ENCODE results near the gene C1orf174.

The C1orf174 gene

DNA sequence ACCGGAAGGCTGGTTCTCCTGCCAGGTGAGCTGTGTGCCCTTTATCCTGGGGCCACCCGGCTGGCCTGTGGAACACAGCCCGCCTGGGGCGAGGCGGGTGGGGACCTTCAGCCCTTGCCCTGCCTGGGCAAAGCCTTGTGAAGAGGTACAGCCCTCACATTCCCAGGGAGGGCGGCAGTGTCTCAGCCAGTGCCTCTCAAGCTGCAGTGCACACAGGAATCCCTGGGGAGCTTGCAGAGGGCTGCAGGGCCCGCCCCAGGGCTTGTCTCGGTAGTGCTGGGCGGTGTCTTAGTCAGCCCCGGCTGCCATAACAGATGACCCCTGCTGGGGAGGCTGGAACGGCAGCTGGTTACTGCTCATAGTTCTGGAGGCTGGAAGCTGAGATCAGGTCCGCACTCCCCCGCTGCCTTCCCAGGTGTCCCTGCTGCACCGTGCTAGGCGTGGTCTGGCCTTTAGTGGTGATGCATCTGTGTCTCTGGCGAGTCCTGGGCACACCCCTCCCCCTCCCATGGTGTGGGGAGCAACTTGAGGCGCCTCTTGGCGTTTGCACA, 30.2 kb downstream of the C1orf174 start:
- Mint-ChIP-seq H3K4me3 (no peak overlapping the region), H3K27me3 (ENCODE audit: low read depth) (no peaks in the 10 kb centered on the region), H3K9me3 (no peaks in the 10 kb centered on the region), H3K36me3 (ENCODE audit: low read depth) (peaks cover 23% of the 10 kb centered on the region), H3K27ac (no peak overlapping the region), H3K4me1 (ENCODE audit: low read depth) (no peaks in the 10 kb centered on the region)
- DNase-seq (ENCODE audit: low spot score): no peak

- peaks cover under 1% of the 10 kb centered on the region for H3K4me1 Mint-ChIP-seq (ENCODE audit: low read depth)
- no peak for DNase-seq (ENCODE audit: low spot score)
- no peak overlapping the region for H3K4me3 Mint-ChIP-seq
- no peaks in the 10 kb centered on the region for H3K27me3 Mint-ChIP-seq (ENCODE audit: low read depth)
- H3K9me3 Mint-ChIP-seq: no peaks in the 10 kb centered on the region
- no peak overlapping the region for H3K27ac Mint-ChIP-seq
- peaks cover 18% of the 10 kb centered on the region for H3K36me3 Mint-ChIP-seq (ENCODE audit: low read depth)
These were observed 31.5 kb downstream of the C1orf174 start for GRCh38 chr1:3868464-3869006.

DNA sequence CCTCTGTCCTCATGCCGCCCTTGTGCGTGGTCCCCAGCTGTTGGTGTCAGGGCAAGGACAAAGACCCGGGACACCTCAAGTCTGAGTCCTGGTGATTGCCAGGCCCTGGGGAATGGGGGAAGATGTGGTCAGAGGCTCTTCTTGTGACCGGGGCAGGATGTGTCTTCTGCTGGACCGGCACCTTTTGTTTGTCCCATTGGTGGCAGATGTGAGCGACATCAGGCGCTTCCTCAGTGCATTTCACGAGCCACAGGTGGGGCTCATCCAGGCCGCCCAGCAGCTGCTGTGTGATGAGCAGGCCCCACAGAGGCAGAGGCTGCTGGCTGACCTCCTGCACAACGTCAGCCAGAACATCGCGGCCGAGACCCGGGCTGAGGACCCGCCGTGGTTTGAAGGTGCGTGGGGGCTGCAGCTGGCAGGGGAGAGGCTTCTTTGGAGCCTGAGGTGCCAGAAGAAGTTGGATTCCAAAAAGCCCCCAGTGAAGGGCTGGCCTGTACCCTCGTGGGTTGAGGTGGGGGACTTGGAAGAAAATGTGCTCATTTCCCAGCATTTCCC, 34.4 kb downstream of the C1orf174 start:
- no peak overlapping the region for H3K4me3 Mint-ChIP-seq
- H3K27ac Mint-ChIP-seq: no peak overlapping the region
- no peak for DNase-seq (ENCODE audit: low spot score)
- no peaks in the 10 kb centered on the region for H3K27me3 Mint-ChIP-seq (ENCODE audit: low read depth)
- peaks cover 16% of the 10 kb centered on the region for H3K36me3 Mint-ChIP-seq (ENCODE audit: low read depth)
- H3K9me3 Mint-ChIP-seq: no peaks in the 10 kb centered on the region
- H3K4me1 Mint-ChIP-seq (ENCODE audit: low read depth): peaks cover 2% of the 10 kb centered on the region

- Mint-ChIP-seq H3K4me3 (no peak overlapping the region), H3K27me3 (ENCODE audit: low read depth) (no peaks in the 10 kb centered on the region), H3K27ac (no peak overlapping the region), H3K4me1 (ENCODE audit: low read depth) (peaks cover 2% of the 10 kb centered on the region), H3K9me3 (no peaks in the 10 kb centered on the region), H3K36me3 (ENCODE audit: low read depth) (peaks cover 8% of the 10 kb centered on the region)
- no peak for DNase-seq (ENCODE audit: low spot score)
These were observed 35.2 kb downstream of the C1orf174 start for GRCh38 chr1:3864884-3865283.

- DNase-seq (ENCODE audit: low spot score): no peak
- Mint-ChIP-seq H3K4me1 (ENCODE audit: low read depth) (peaks cover 4% of the 10 kb centered on the region), H3K27me3 (ENCODE audit: low read depth) (no peaks in the 10 kb centered on the region), H3K9me3 (no peaks in the 10 kb centered on the region), H3K27ac (no peak overlapping the region), H3K36me3 (ENCODE audit: low read depth) (peaks cover 3% of the 10 kb centered on the region), H3K4me3 (no peak overlapping the region)
These were observed 36.7 kb downstream of the C1orf174 start for GRCh38 chr1:3863231-3863935.

DNA sequence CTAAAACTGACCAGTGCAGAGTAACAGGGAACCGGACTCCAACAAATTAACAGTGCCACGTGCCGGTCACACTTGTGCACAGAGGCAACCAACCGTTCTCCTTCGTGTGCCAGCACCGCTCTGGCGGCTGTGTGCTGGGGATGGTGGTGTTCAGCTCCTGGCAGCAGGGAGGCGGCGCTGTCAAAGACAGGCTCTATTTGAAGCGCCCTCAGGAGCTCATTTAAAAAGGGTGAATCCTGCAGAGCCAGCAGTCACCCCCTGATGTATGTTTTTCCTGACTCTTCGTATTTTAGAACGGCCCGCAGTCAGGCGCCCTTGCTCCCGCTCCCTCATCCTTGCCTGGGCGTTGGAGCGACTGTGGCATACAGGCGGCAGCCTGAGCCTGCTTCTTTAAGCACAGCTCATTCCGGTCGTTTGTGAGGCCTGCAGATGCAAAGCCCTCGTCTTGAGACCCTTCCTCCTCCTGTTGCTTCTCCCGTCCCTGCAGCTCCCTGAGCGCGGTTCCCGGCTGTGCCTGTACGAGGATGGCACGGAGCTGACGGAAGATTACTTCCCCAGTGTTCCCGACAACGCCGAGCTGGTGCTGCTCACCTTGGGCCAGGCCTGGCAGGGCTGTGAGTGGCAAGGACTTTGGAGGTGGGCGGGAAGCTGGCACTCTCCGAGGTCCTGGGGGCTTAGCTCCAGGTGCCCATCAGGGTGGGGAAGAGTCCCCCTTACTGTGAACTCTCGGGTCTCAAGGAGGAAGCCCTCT, 41.7 kb downstream of the C1orf174 start:
- Mint-ChIP-seq H3K4me1 (ENCODE audit: low read depth) (peaks cover 16% of the 10 kb centered on the region), H3K27me3 (ENCODE audit: low read depth) (no peaks in the 10 kb centered on the region), H3K27ac (no peak overlapping the region), H3K36me3 (ENCODE audit: low read depth) (peaks cover 2% of the 10 kb centered on the region), H3K4me3 (peak overlapping the region; percentile 97), H3K9me3 (no peaks in the 10 kb centered on the region)
- DNase-seq (ENCODE audit: low spot score): no peak

- H3K27ac Mint-ChIP-seq: no peak overlapping the region
- no peak for DNase-seq (ENCODE audit: low spot score)
- H3K27me3 Mint-ChIP-seq (ENCODE audit: low read depth): no peaks in the 10 kb centered on the region
- peaks cover 2% of the 10 kb centered on the region for H3K36me3 Mint-ChIP-seq (ENCODE audit: low read depth)
- H3K4me1 Mint-ChIP-seq (ENCODE audit: low read depth): peaks cover 16% of the 10 kb centered on the region
- H3K4me3 Mint-ChIP-seq: peak overlapping the region; percentile 97
- no peaks in the 10 kb centered on the region for H3K9me3 Mint-ChIP-seq
These were observed 42.3 kb downstream of the C1orf174 start for GRCh38 chr1:3857791-3858129.

GRCh38 chr1:3856923-3857790, 42.9 kb downstream of the C1orf174 start, which contains the start of the genes CEP104 and DFFB:
TSS of gene CEP104 (minus strand) at chr1:3857211. CDS start at chr1:3852407, 4,804 bp downstream.
TSS of gene DFFB (plus strand) at chr1:3857476. CDS start at chr1:3857604, 128 bp downstream.
- Mint-ChIP-seq H3K36me3 (ENCODE audit: low read depth) (peaks cover 2% of the 10 kb centered on the region), H3K27ac (peak within 1 kb of the TSS; percentile 89), H3K9me3 (no peaks in the 10 kb centered on the region), H3K27me3 (ENCODE audit: low read depth) (no peaks in the 10 kb centered on the region), H3K4me3 (peak within 1 kb of the TSS; percentile 97), H3K4me1 (ENCODE audit: low read depth) (peaks cover 16% of the 10 kb centered on the region)
- peak; percentile 96 for DNase-seq (ENCODE audit: low spot score)

DNA sequence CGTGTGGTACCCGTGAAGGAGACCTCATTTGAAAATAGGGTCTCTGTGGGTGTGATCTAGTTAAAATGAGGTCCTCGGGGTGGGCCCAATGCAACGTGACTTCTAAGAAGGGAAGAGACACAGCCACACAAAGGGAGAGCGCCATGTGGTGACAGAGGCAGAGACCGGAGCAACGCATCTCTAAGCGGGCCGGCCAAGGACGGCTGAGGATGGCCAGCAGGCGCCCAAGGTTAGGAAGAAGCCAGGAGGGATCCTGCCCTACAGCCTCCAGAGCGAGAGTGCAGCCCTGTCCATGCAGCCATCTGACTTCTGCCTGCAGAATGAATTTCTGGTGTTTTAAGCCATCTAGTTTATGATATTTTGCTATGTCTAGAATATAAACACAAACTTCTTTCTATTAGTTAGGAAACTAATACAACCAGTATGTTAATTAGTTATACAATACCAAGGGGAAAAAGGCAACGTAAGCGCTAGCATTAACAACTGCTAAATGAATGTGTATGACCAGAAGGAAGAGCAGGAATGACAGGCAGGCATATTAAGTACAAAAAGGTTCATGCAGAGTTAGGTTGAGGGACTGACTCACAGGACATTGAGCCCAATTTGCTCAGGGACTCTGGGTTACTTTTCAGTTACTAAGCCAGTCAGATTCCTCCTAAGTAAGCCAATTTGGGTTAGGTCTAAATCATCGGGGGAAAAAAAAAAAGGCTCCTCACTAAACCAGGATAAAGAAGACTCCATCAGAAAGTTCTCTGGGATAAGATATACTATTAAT, 47.2 kb downstream of the C1orf174 start:
- H3K27me3 Mint-ChIP-seq (ENCODE audit: low read depth): no peaks in the 10 kb centered on the region
- no peak overlapping the region for H3K27ac Mint-ChIP-seq
- DNase-seq (ENCODE audit: low spot score): no peak
- H3K36me3 Mint-ChIP-seq (ENCODE audit: low read depth): peaks cover 6% of the 10 kb centered on the region
- no peak overlapping the region for H3K4me3 Mint-ChIP-seq
- H3K4me1 Mint-ChIP-seq (ENCODE audit: low read depth): peaks cover 12% of the 10 kb centered on the region
- H3K9me3 Mint-ChIP-seq: no peaks in the 10 kb centered on the region

DNA sequence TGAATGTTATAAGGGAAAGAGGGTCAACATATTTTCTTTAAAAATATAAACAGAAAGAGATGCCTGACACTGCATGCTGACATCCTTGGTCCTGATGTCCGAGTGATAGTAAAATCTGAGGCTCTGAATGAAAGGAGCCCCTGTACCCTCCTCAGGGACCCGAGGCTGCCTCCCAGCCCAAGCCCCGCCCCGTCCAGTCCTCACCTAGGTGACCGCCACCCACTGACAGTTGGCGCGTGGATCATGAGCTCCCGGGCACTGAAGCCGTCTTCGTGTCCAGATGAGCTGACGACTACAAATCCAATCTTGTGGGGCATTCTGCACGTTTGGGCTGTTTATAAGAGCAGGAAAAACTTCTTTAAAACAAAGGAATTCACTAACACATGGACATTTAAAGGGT, 48.0 kb downstream of the C1orf174 start:
- Mint-ChIP-seq H3K27me3 (ENCODE audit: low read depth) (no peaks in the 10 kb centered on the region), H3K27ac (no peak overlapping the region), H3K36me3 (ENCODE audit: low read depth) (peaks cover 4% of the 10 kb centered on the region), H3K4me3 (no peak overlapping the region), H3K4me1 (ENCODE audit: low read depth) (peaks cover 10% of the 10 kb centered on the region), H3K9me3 (no peaks in the 10 kb centered on the region)
- DNase-seq (ENCODE audit: low spot score): no peak

GRCh38 chr1:3851292-3851691, 48.8 kb downstream of the C1orf174 start:
- no peak for DNase-seq (ENCODE audit: low spot score)
- H3K27ac Mint-ChIP-seq: no peak overlapping the region
- no peak overlapping the region for H3K4me3 Mint-ChIP-seq
- H3K36me3 Mint-ChIP-seq (ENCODE audit: low read depth): peaks cover 7% of the 10 kb centered on the region
- no peaks in the 10 kb centered on the region for H3K9me3 Mint-ChIP-seq
- no peaks in the 10 kb centered on the region for H3K27me3 Mint-ChIP-seq (ENCODE audit: low read depth)
- peaks cover 9% of the 10 kb centered on the region for H3K4me1 Mint-ChIP-seq (ENCODE audit: low read depth)

DNA sequence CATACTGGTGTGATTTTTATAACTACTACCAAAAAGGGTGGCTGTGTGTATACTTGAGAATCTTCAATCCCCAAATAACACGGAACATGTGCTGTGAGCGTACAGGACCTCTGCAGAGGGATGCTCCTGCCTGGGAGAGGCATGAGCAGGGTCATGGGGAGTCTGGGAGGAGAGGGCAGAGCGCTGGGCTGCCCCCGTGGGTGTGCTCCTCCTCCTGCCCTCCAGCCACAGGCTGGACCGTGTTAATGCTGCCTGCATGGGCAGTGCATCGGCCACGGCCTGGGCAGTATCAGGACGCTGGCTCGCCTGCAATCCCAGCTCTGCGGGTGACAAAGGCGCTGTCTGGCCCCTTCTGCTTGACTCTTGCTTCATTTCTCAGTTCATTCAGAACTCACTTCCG, 49.2 kb downstream of the C1orf174 start:
- H3K4me1 Mint-ChIP-seq (ENCODE audit: low read depth): peaks cover 6% of the 10 kb centered on the region
- no peak for DNase-seq (ENCODE audit: low spot score)
- no peak overlapping the region for H3K4me3 Mint-ChIP-seq
- no peaks in the 10 kb centered on the region for H3K9me3 Mint-ChIP-seq
- H3K27me3 Mint-ChIP-seq (ENCODE audit: low read depth): no peaks in the 10 kb centered on the region
- no peak overlapping the region for H3K27ac Mint-ChIP-seq
- peaks cover 7% of the 10 kb centered on the region for H3K36me3 Mint-ChIP-seq (ENCODE audit: low read depth)

DNA sequence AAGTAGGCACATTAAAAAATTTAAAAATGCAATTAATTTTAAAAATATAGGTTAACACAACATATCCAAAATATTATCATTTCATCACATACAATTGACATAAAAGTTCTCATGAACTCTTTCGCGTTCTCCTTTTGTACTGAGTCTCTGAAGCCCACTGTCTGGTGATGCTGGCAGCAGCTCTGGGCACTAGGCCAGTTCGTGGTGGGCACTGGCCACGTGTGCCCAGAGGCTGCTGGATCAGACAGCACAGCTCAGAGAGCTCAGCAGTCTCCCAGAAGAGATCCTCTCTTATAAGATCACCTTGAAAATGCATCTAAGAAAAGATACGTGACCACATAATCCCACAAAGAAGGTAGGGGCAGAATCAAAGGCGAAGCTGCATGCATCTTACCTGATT, 53.0 kb downstream of the C1orf174 start:
- H3K36me3 Mint-ChIP-seq (ENCODE audit: low read depth): peaks cover 27% of the 10 kb centered on the region
- H3K9me3 Mint-ChIP-seq: no peaks in the 10 kb centered on the region
- no peak for DNase-seq (ENCODE audit: low spot score)
- no peaks in the 10 kb centered on the region for H3K4me1 Mint-ChIP-seq (ENCODE audit: low read depth)
- H3K27me3 Mint-ChIP-seq (ENCODE audit: low read depth): no peaks in the 10 kb centered on the region
- H3K4me3 Mint-ChIP-seq: no peak overlapping the region
- H3K27ac Mint-ChIP-seq: no peak overlapping the region

Data from T-helper 2 cell treated with Interferon-gamma antibody and Interleukin-4, amounts not matched to agents 5 μg/mL and 100 μg/mL, for 36 hours (primary cell).